VCaP (cell line): ENCODE measurements around the gene WWOX.

ENCODE experiments used
- H3K27ac ChIP-seq: fragments of 450-650 bp; 2 replicates; pipeline ENCODE4 v1.5.1; 2017
- CTCF ChIP-seq: fragments of 450-650 bp; conservative IDR thresholded peaks from 2 replicates; pipeline ENCODE4 v1.5.1; 2017; ENCODE audit warnings: mild to moderate bottlenecking, moderate library complexity

WWOX gene

GRCh38 chr16:78743556-78743955 lies 644.1 kb downstream of the WWOX start:
- H3K27ac ChIP-seq, result no peak overlapping the region
- no peak for TF ChIP-seq CTCF

GRCh38 chr16:78744099-78744498 lies 644.6 kb downstream of the WWOX start:
- no peak overlapping the region for H3K27ac ChIP-seq
- no peak for TF ChIP-seq CTCF

GRCh38 chr16:78744796-78745107 lies 645.3 kb downstream of the WWOX start:
- H3K27ac ChIP-seq, result no peak overlapping the region
- TF ChIP-seq CTCF, result no peak

- no peak overlapping the region for H3K27ac ChIP-seq
- TF ChIP-seq CTCF, result no peak
These were observed 645.9 kb downstream of the WWOX start for GRCh38 chr16:78745108-78746019.

- no peak for TF ChIP-seq CTCF
- H3K27ac ChIP-seq, result no peak overlapping the region
These were observed 647.3 kb downstream of the WWOX start for GRCh38 chr16:78746718-78747117.

- no peak overlapping the region for H3K27ac ChIP-seq
- no peak for TF ChIP-seq CTCF
These were observed 648.9 kb downstream of the WWOX start for GRCh38 chr16:78748220-78748929.

- no peak overlapping the region for H3K27ac ChIP-seq
- TF ChIP-seq CTCF, result no peak
These were observed 650.4 kb downstream of the WWOX start for GRCh38 chr16:78749745-78750268.
